Fibroblast of skin of left biceps (primary cell): ENCODE data around the gene SKI.

Experiments
- DNase-seq, 2 experiments: peaks; one replicate each; pipeline ENCODE4 v3.0.0-alpha.2; 2013; ENCODE audit warnings: low read depth in 2 of 2

The SKI gene

DNA sequence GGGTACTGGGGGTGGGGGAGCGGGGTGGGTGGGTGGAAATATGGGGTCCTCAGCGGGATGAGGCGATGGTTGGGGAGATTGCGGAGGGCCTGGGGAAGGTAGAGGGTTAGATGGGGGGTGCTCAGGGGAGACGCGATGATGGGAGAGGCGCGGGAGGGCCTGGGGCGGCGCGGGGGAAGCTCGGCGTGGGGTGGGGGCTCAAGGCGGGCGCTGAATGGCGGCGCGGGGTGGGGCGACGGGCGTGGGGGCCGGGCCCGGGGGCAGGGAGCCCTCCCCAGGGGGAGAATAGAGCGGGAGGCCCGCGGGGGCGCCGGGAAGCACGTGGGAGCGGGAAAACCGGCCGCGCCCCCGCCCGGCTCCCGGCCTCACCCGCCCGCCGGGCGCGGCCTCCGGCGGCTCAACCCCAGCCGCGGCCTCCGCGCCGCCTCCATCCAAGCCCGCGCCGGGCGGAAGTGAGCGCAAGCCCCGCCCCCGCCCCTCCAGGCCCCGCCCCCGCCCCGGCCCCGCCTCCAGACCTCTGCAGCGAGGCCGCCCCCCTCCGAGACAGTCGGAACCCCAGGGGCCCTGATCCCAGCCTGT, 33.7 kb upstream of the SKI start, which contains the start of gene FAAP20:
TSS of gene FAAP20 (minus strand) at position 454 of the 579 bp plus-strand sequence. CDS start at position 431, 23 bp downstream.
- DNase-seq = no peak

DNA sequence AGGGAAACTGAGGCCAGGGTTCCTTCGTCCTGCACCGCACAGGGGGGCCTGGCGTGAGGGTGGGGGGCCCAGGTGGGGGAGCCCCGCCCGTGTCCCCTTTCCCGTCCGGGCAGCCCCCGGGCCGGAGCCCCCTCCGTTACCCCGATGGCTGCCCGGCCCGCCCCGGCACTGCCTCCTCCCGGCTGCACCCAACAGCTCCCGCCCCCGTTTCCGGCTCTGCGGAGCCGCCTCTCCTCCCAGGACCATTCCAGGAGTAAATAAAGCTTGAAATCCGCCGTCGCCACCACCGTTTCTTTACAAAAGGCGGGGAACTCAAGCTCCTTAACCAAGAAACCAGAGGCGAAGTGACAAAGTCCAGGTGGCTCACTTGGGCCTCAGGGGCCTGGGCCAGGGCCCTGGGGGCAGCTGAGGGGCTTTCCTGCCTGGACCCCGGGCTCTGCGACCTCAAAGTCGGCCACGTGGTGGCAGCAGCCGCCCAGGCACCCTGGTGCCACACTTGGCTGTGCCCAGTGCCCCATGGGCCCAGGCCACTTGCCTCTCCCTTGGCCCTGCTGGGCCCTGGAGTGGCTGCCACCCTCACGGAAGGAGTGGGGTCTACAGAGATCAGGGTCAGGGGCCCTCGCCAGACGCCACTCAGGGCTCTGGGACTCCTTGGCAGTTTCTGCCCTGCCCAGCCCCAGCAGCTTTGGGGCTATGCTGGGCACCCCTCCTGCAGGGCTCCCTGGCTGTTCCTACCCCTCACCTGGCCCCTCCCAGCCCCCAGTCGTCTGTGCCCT, 33.0 kb upstream of the SKI start:
- DNase-seq = no peak

DNA sequence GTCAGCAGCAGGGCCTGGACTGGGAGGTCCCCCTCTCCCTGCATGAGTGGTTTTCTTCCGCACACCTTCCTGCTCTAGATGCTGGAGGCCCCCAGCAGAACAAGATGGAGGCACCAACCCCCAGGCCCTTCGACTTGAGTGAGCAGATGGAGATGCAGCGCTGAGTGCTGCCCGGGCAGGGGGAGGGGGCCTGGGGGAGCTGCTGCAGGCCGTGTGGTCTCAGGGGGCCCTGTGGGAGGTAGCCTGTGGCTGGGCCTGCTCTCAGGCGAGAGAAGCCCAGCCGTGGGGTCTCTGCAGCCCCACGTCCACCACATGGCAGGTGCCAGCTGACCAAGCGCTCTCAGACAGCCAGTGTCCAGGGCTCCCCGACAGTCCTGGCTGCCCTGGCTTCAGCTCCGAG, 32.3 kb upstream of the SKI start:
- no peak for DNase-seq

- no peak for DNase-seq
Observed at GRCh38 chr1:2196901-2197638, 31.0 kb upstream of the SKI start.

GRCh38 chr1:2197707-2198165, 30.4 kb upstream of the SKI start:
- no peak for DNase-seq

DNA sequence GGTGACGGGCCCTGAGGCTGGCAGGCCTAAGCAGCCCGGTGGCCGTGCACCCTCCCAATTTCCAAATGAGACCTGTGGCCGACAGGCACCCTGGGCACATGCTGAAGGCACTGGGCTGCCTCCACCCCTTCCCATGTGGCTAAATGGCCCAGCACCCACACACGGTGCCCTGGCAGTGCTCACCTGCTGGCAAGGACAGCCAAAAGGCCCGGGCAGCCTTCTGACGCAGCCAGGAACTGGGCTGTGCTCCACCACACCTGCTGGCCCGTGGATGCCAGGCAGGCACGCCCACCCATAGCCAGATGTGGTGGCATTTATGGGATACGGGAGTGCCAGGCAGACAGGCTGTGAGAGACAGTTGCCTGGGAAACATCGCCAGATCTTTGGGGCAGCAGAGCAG, 29.5 kb upstream of the SKI start:
- DNase-seq = no peak

- DNase-seq = peak; percentile 73 to 75
Observed at GRCh38 chr1:2199042-2199810, 28.9 kb upstream of the SKI start.

DNA sequence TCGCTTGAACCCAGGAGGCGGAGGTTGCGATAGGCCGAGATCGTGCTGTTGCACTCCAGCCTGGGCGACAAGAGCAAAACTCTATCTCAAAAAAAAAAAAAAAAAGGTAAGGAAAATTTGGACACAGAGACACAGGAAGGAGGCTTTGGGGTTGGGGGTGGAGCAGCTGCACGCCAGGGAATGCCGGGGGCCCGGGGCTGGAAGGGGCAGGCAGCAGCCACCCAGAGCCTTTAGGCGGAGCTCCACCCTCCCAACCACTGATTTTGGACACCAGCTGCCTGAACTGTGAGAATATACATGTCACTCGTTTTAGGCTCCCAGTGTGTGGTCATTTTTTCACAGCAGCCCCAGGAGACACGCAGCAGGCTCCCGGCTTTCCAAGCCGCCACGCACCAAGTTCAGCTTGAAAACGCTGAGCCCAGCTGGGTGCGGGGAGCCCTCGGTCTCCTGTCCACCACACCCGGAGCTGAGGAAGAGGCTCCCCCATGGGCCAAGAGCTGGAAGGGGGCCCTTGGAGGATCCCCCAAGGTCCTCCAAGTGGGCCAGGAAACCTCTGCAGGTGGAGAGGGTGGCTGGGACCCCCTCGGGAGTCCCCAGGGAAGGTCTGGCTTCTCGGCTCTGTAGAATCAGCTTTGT, 27.7 kb upstream of the SKI start:
- no peak for DNase-seq

DNA sequence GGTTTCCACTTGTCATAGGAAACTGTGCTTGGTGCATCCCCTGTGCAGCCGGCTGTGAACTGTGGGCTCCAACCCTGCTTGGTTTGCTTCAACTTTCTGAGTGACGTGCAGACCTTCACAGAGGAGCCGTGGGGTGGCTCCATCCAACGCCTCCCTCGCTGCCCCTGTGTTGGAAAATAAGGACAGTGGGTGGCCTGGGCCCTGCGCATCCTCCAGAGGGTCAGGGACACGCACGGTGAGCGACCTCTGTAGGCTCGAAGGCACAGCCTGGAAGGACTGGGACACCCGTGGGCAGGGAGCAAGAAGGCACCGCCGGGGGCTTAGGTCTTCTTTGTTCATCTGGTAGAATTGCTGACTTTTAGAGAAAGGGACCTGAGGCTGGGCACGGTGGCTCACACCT, 27.1 kb upstream of the SKI start:
- no peak for DNase-seq

DNA sequence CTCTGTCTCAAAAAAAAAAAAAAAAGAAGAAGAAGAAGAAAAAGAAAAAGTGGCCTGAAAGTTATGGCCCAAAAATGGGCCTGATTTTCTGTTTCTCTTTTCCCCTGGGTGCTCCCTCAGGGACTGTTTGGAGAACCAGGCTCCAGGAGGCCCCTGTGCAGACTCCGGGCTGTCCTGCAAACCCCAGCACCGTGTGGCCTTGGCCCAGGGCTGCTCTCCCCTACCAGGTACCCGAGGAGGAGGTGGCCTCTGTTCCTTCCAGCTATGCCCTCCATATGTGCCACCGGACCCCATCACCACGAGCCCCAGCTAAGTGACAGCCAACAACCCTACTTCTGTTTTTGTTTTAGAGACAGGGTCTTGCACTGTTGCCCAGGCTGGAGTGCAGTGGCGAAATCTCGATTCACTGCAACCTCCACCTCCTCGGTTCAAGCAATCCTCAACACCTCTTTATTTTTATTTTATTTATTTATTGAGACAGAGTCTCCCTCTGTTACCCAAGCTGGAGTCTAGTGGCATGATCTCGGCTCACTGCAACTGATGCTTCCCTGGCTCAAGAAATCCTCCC, 26.0 kb upstream of the SKI start:
- no peak for DNase-seq

GRCh38 chr1:2202843-2203601, 25.1 kb upstream of the SKI start:
- no peak for DNase-seq

DNA sequence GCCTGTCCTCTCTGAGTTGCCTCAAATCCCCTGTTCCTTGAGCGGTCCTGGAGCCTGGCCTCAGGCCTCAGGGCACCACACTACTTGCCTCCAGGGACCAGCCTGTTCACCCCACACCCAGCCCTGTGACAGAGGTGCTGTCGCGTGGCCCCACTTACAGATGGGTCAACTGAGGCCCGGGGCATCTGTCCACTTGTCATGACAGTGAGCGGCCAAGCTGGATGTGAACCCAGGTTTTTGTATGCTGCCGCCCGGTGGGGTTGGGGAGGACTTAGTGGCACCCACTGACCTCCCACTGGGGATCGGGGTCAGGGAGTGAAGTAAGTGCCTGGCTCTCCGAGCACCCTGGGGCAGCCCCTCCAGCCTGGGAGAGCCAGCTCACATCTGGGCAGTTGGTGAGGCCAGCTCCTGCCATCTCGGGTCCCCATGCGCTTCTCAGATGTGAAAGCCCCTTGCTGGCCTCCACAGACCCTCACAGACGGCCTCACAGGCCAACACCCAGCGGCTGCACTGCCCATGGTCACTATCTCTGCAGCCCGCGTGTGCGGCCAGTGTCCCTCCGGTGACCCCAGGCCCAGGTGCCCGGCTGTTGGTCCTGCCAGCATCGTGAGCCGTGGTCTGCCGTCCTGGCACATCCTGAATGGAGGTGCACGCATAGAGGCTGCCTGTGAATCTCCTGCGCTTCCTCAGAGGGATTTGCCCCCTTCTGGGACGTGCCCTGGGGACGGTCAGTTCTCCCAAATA, 24.3 kb upstream of the SKI start:
- DNase-seq = no peak

DNA sequence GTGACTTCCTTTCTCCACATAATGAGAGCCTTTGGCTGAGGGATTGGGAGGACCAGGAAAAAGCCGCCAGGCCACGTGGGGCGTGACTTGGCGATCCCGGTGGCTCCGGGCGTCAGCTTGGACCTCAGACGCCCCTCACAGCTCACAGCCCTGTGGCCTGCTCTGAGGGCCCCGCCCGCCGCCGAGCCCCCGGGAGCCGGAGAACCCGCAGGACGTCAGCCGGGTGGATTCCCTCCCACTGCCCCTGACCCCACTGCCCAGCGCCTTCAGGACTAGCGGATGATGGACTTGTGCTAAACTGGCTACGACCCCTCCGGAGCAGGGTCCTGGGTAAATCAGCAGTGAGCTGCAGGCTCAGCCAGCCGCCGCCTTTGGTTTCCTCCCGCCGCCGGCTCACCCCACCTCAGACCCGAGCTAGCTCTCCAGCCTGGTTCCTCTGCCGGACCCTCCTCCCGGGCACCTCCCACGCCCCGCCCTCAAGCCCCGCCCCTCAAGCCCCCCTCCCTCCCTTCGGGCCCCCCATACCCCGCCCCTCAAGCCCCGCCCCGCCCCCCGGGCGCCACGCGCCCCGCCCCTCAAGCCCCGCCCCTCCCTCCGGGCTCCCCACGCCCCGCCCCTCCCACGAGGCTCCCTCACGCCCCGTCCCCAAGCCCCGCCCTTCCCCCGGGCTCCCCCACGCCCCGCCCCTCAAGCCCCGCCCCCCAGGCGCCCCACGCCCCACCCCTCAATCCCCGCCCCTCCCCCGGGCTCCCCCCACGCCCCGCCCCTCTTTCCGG, 23.5 kb upstream of the SKI start:
- DNase-seq = no peak

GRCh38 chr1:2205191-2205952, 22.7 kb upstream of the SKI start:
- peak; percentile 82 to 84 for DNase-seq

- no peak for DNase-seq
Observed at GRCh38 chr1:2206813-2207487, 21.2 kb upstream of the SKI start.

DNA sequence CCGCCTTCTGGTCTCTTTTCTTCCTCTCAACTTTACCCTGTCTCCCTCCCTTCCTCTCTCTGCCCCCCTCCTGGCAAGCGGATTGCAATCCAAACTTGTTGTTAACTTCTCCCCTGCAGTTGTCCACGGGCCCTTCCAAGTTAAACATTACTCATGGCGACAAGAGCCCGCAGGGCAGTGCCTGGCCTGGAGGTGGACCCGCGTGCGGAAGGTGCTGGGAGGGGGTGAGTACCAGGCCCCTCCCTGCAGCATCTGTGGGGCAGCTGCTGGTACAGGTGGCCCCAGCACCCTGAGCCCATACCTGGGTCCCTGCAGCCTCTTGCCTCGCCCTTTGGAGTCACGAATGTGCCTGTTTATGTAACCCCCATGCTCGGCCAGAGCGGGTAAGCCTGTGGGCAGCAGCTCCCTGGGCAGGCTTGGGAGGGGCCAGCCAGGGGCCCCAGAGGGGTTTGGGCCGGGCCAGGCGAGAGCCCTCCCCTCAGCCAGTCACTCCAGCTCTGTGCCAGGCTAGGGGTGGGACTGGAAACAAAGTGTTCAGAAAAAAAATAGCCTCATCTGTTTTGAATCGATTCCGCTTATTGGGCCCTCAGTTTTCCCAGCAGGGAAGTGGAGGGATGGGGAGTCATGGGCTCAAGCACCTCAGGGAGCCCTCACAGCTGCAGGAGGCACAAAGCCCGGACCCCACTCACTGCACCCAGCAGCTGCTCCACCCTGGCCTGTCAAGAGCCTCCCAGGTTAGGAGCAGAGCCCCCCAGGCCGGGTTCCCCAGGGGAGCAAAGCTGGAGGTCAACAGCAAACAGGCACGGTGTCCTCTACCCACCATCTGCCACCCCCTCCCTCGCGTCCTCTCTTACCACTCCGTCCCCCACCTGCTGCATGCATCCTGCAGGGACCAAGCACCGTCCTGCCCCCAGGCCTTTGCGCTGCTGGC, 19.5 kb upstream of the SKI start:
- peak; percentile 27 to 33 for DNase-seq
